ENCODE data around the gene YY1.

- TF ChIP-seq CTCF (IDR thresholded peaks at IDR 0.05; ENCODE audit: insufficient read depth, low read depth, low read length) = no peak
- no peak for TF ChIP-seq EZH2 (IDR thresholded peaks at IDR 0.05; ENCODE audit: insufficient read depth, low read length)
Observed at GRCh38 chr14:100330007-100330344, 91.0 kb downstream of the YY1 start.

Measured in astrocyte (in vitro differentiated cells and primary cell).